H1 (cell line): ENCODE results near the gene BTBD1. TPM values are rescaled to one million over a fixed set of nuclear protein-coding genes. Genes with fewer than 3 reads are reported as not detected.

Source experiments
- CTCF ChIA-PET: fragments of 300-600 bp; sonication (Branson Sonifier 250); formaldehyde crosslinking; loops from one replicate; lab custom pipeline; 2021; ENCODE audit not compliant: partially characterized antibody; lab: Charles Lee
- POLR2A ChIA-PET: fragments of 300-600 bp; sonication (Branson Sonifier 250); formaldehyde crosslinking; loops from one replicate; lab custom pipeline; 2021; ENCODE audit warnings: inconsistent platforms; ENCODE audit not compliant: partially characterized antibody; lab: Charles Lee
- DNase-seq, 2 experiments: peaks; one replicate each; pipeline versions ENCODE4 v3.0.0 to v3.0.0-alpha.2; 2010 to 2022; ENCODE audit warnings: low spot score in 2 of 2, low read depth in 1 of 2, mixed read lengths in 1 of 2
- FAIRE-seq: peaks from 2 replicates; lab custom pipeline; 2011; peaks lifted over from hg19 to GRCh38; lab: Jason Lieb, UNC
- H2AFZ ChIP-seq: 2 replicates; pipeline ENCODE4 v1.8.1; 2012; ENCODE audit warnings: low read length, inconsistent platforms
- H2AK5ac ChIP-seq: 2 replicates; pipeline ENCODE4 v1.6.1; 2013; ENCODE audit warnings: low read depth, low read length
- H2BK120ac ChIP-seq: replicated peaks from 2 replicates; pipeline ENCODE3; 2013; ENCODE audit warnings: low read depth, low read length, inconsistent platforms
- H2BK12ac ChIP-seq: 2 replicates; pipeline ENCODE4 v1.6.1; 2013; ENCODE audit warnings: low read depth, low read length
- H2BK15ac ChIP-seq: 2 replicates; pipeline ENCODE4 v1.6.1; 2013; ENCODE audit warnings: low read length
- H2BK20ac ChIP-seq: 2 replicates; pipeline ENCODE4 v1.6.1; 2013; ENCODE audit warnings: low read length
- H2BK5ac ChIP-seq: 2 replicates; pipeline ENCODE4 v1.6.1; 2013; ENCODE audit warnings: low read depth, low read length
- H3K14ac ChIP-seq: 2 replicates; pipeline ENCODE4 v1.6.1; 2013; ENCODE audit warnings: inconsistent platforms; ENCODE audit not compliant: insufficient read length
- H3K18ac ChIP-seq: 2 replicates; pipeline ENCODE4 v1.6.1; 2013; ENCODE audit warnings: low read length; ENCODE audit errors: extremely low read depth
- H3K23ac ChIP-seq: 2 replicates; pipeline ENCODE4 v1.6.1; 2013; ENCODE audit warnings: inconsistent platforms; ENCODE audit not compliant: insufficient read length
- H3K23me2 ChIP-seq: 2 replicates; pipeline ENCODE4 v1.6.1; 2013; ENCODE audit warnings: low read depth, low read length
- H3K27ac ChIP-seq: 2 replicates; pipeline ENCODE4 v1.6.1; 2011; ENCODE audit warnings: low read depth, low read length, inconsistent platforms
- H3K27me3 ChIP-seq, 4 experiments: replicated peaks in 1 of 4; 1 replicate in 1 of 4; 2 replicates in 3 of 4; pipeline versions ENCODE4 v1.6.1 to v1.8.1; 2011 to 2013; ENCODE audit warnings: low read length in 3 of 4, mild to moderate bottlenecking in 3 of 4, inconsistent platforms in 2 of 4, mixed read lengths in 2 of 4, moderate library complexity in 1 of 4; ENCODE audit not compliant: control insufficient read depth in 3 of 4, insufficient read depth in 3 of 4; ENCODE audit errors: extremely low read depth in 1 of 4
- H3K36me3 ChIP-seq, 4 experiments: 2 replicates each; pipeline versions ENCODE4 v1.6.1 to v1.8.1; 2011 to 2013; ENCODE audit warnings: mild to moderate bottlenecking in 4 of 4, low read length in 3 of 4, moderate library complexity in 2 of 4, control low read depth in 1 of 4, inconsistent platforms in 1 of 4; ENCODE audit not compliant: insufficient read depth in 4 of 4, control insufficient read depth in 2 of 4
- H3K4ac ChIP-seq: replicated peaks from 2 replicates; pipeline ENCODE3; 2013; ENCODE audit warnings: low read length, low read depth, mixed read lengths, inconsistent platforms; ENCODE audit not compliant: insufficient read length
- H3K4me1 ChIP-seq, 4 experiments: replicated peaks in 1 of 4; 1 replicate in 1 of 4; 2 replicates in 3 of 4; pipeline versions ENCODE4 v1.6.1 to v1.8.1; 2011 to 2013; ENCODE audit warnings: low read length in 3 of 4, inconsistent platforms in 2 of 4, mixed read lengths in 1 of 4; ENCODE audit not compliant: insufficient read depth in 4 of 4, control insufficient read depth in 3 of 4
- H3K4me2 ChIP-seq, 2 experiments: 2 replicates each; pipeline versions ENCODE4 v1.6.1 to v1.8.1; 2011 to 2013; ENCODE audit warnings: low read depth in 2 of 2, low read length in 2 of 2, control low read depth in 1 of 2, inconsistent platforms in 1 of 2, mild to moderate bottlenecking in 1 of 2; ENCODE audit not compliant: insufficient read depth in 1 of 2
- H3K4me3 ChIP-seq, 4 experiments: fragments of 200-600, 300-600 bp in 1 of 4; sonication (generic), shearing (Covaris generic), sonication (Bioruptor Twin) in 1 of 4; 2 replicates each; pipeline versions ENCODE4 v1.5.1 to v1.8.1; 2011 to 2016; ENCODE audit warnings: low read length in 4 of 4, low read depth in 3 of 4, control low read depth in 2 of 4, inconsistent platforms in 2 of 4, mild to moderate bottlenecking in 2 of 4, mixed read lengths in 1 of 4, moderate library complexity in 1 of 4; ENCODE audit not compliant: insufficient read depth in 2 of 4; ENCODE audit errors: extremely low read depth in 1 of 4
- H3K56ac ChIP-seq: replicated peaks from 2 replicates; pipeline ENCODE3; 2013; ENCODE audit warnings: low read depth, mild to moderate bottlenecking, mixed read lengths, low read length, inconsistent platforms; ENCODE audit not compliant: insufficient read length
- H3K79me1 ChIP-seq: 2 replicates; pipeline ENCODE4 v1.6.1; 2013; ENCODE audit warnings: low read depth, low read length, control low read depth
- H3K79me2 ChIP-seq, 2 experiments: 2 replicates each; pipeline versions ENCODE4 v1.6.1 to v1.8.1; 2012 to 2013; ENCODE audit warnings: low read length in 2 of 2, mild to moderate bottlenecking in 2 of 2, inconsistent platforms in 1 of 2; ENCODE audit not compliant: insufficient read depth in 2 of 2, control insufficient read depth in 1 of 2
- H3K9ac ChIP-seq, 4 experiments: replicated peaks in 1 of 4; 1 replicate in 1 of 4; 2 replicates in 3 of 4; pipeline versions ENCODE4 v1.6.1 to v1.8.1; 2011 to 2013; ENCODE audit warnings: low read depth in 3 of 4, low read length in 3 of 4, control low read depth in 2 of 4, mild to moderate bottlenecking in 2 of 4, moderate library complexity in 2 of 4, inconsistent platforms in 1 of 4; ENCODE audit errors: extremely low read depth in 1 of 4
- H3K9me3 ChIP-seq, 2 experiments: 2 replicates each; pipeline versions ENCODE4 v1.6.1 to v1.8.1; 2012 to 2013; ENCODE audit warnings: mild to moderate bottlenecking in 2 of 2, moderate library complexity in 2 of 2, control low read depth in 1 of 2, inconsistent platforms in 1 of 2, low read depth in 1 of 2, low read length in 1 of 2, mixed read lengths in 1 of 2; ENCODE audit not compliant: insufficient read depth in 2 of 2
- H4K20me1 ChIP-seq, 2 experiments: replicated peaks in 1 of 2; 2 replicates each; pipeline versions ENCODE3 to v1.8.1; 2011 to 2013; ENCODE audit warnings: inconsistent platforms in 2 of 2, low read length in 2 of 2, mild to moderate bottlenecking in 1 of 2; ENCODE audit not compliant: insufficient read depth in 2 of 2, control insufficient read depth in 1 of 2
- H4K5ac ChIP-seq: 2 replicates; pipeline ENCODE4 v1.6.1; 2013; ENCODE audit warnings: low read length, low read depth, mixed read lengths, inconsistent platforms; ENCODE audit not compliant: insufficient read length
- H4K8ac ChIP-seq: 2 replicates; pipeline ENCODE4 v1.8.0; 2013; ENCODE audit warnings: mild to moderate bottlenecking, moderate library complexity, low read length, inconsistent platforms; ENCODE audit not compliant: insufficient read depth; ENCODE audit errors: extremely low read depth
- H4K91ac ChIP-seq: replicated peaks from 2 replicates; pipeline ENCODE3; 2013; ENCODE audit warnings: low read length, mixed read lengths, inconsistent platforms; ENCODE audit not compliant: insufficient read length
- ASH2L ChIP-seq: fragments of 200-600, 300-600 bp; sonication (generic); IDR thresholded peaks from one replicate; pipeline ENCODE4 v1.7.1; 2017; ENCODE audit warnings: low read length
- CBX8 ChIP-seq: fragments of 300-800, 300-1000 bp; sonication (generic); IDR thresholded peaks from 2 replicates; pipeline ENCODE4 v1.7.1; 2016; ENCODE audit warnings: low read depth, low read length, borderline replicate concordance
- E2F6 ChIP-seq: IDR thresholded peaks from 2 replicates; pipeline ENCODE4 v1.6.1; 2012; ENCODE audit warnings: inconsistent platforms
- EGR1 ChIP-seq: IDR thresholded peaks from 2 replicates; pipeline ENCODE4 v1.6.1; 2011; ENCODE audit warnings: low read depth, low read length, borderline replicate concordance
- GABPA ChIP-seq: IDR thresholded peaks from 2 replicates; pipeline ENCODE4 v1.6.1; 2011; ENCODE audit warnings: mild to moderate bottlenecking, low read length, moderate library complexity, borderline replicate concordance; ENCODE audit not compliant: insufficient read depth
- RAD21 ChIP-seq, 2 experiments: IDR thresholded peaks in 1 of 2; conservative IDR thresholded peaks in 1 of 2; 2 replicates each; pipeline ENCODE4 v1.6.1; 2011; ENCODE audit warnings: low read depth in 2 of 2, low read length in 2 of 2, improper control_type of control experiment in 1 of 2, inconsistent platforms in 1 of 2, mild to moderate bottlenecking in 1 of 2, moderate library complexity in 1 of 2
- RBBP5 ChIP-seq: IDR thresholded peaks from 2 replicates; pipeline ENCODE4 v1.7.1; 2012; ENCODE audit warnings: low read depth, mild to moderate bottlenecking, inconsistent platforms, low read length, moderate library complexity, borderline replicate concordance
- RNF2 ChIP-seq: fragments of 200-900, 300-1000 bp; sonication (generic); IDR thresholded peaks from 2 replicates; pipeline ENCODE4 v1.7.1; 2016; ENCODE audit warnings: borderline replicate concordance, low read depth, mild to moderate bottlenecking, antibody characterized with exemption, low read length; ENCODE audit not compliant: poor library complexity, severe bottlenecking; ENCODE audit errors: missing control alignments
- RXRA ChIP-seq: IDR thresholded peaks from 2 replicates; pipeline ENCODE4 v1.6.1; 2011; ENCODE audit warnings: low read depth, mild to moderate bottlenecking, low read length, moderate library complexity; ENCODE audit not compliant: insufficient read depth
- SIN3A ChIP-seq, 2 experiments: IDR thresholded peaks in 1 of 2; conservative IDR thresholded peaks in 1 of 2; 2 replicates each; pipeline ENCODE4 v1.6.1; 2011 to 2012; ENCODE audit warnings: low read length in 2 of 2, improper control_type of control experiment in 1 of 2, low read depth in 1 of 2, mild to moderate bottlenecking in 1 of 2
- WGBS, 2 experiments: shearing (Covaris generic) in 1 of 2; methylation state at CpG; one replicate each; pipeline versions ENCODE4 v1.1.6 to v1.1.7; 2013 to 2015; ENCODE audit warnings: low lambda C conversion rate in 2 of 2, mixed read lengths in 2 of 2, inconsistent platforms in 1 of 2, low coverage in 1 of 2, missing lambda C conversion rate in 1 of 2; ENCODE audit not compliant: insufficient replicate concordance in 2 of 2, insufficient coverage in 1 of 2, insufficient read length in 1 of 2; ENCODE audit errors: extremely low coverage in 1 of 2, missing lambda C conversion rate in 1 of 2; 5-methylcytosine and 5-hydroxymethylcytosine counted together
- polyA plus RNA-seq, 7 experiments: library from polyadenylated mRNA; depleted of rRNA in 3 of 7; stranded (reverse) in 5 of 7; unstranded in 2 of 7; fragments of >200 nt in 5 of 7; fragments of 200-250 nt in 2 of 7; gene quantifications; 1 replicate in 5 of 7; 2 replicates in 1 of 7; 4 replicates in 1 of 7; pipeline versions ENCODE4 v1.2.1 to v1.2.3, GENCODE V29; 2011 to 2013; ENCODE audit warnings: missing spikeins in 2 of 7, mixed read lengths in 2 of 7
- total RNA-seq: library from RNA; stranded (reverse); fragmentation: NEBNext Ultra II Directional; extraction: Animal tissue kit (Norgen Biotek cat#: 25700); gene quantifications from 2 replicates; pipeline ENCODE4 v1.2.1, GENCODE V29; 2021

BTBD1 gene
- total and polyA plus RNA-seq, 2 of the 8 experiments (the other 6 are each of a cell fraction or from before 2014, with no cell fraction given) = 18.6 to 39.5 TPM

DNA sequence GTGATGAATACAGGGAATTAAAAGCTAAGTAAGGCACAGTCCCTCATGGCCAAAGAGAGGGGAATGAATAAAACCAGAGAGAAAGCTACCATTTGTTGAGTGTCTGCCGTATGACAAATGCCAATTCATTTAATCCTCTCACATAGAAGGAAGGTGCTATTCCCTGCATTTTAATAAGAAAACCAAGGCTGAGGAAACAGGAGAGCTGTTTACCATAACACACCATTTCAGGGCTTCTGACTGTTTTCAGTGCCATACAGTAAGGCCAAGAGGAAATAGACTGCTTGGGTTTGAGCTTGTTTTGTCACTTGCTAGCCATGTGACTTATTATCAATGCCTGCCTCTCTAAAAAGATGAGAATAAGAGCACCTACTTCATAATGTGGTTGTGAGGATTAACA is 10.1 kb downstream of the BTBD1 start:
- Histone ChIP-seq H2BK120ac (no peak overlapping the region), H3K27ac (0 out of 2 replicates have a peak overlapping the region, but pooled peaks have one; percentile 30), H3K79me2 (peaks cover 3 to 50% of the 10 kb centered on the region in 2 experiments), H2BK5ac (0 out of 2 replicates have a peak overlapping the region, but pooled peaks have one; percentile 28), H3K4me1 (peaks cover 0 to 6% (median 3%) of the 10 kb centered on the region in 4 experiments; a peak in 2 of 7 replicates), H4K8ac (no peak overlapping the region), H2BK20ac (no peak overlapping the region), H3K23ac (no peak overlapping the region), H3K4me3 (no peak overlapping the region; a peak in 1 of 8 replicates), H3K36me3 (peaks cover 2 to 24% (median 13%) of the 10 kb centered on the region in 4 experiments; a peak in 5 of 8 replicates), H2AFZ (no peak overlapping the region), H2BK12ac (no peak overlapping the region), H4K5ac (no peak overlapping the region), H3K18ac (no peak overlapping the region), H3K9me3 (no peaks in the 10 kb centered on the region), H3K23me2 (no peaks in the 10 kb centered on the region), H3K4ac (no peak overlapping the region), H2AK5ac (no peak overlapping the region), H3K79me1 (peaks cover 2% of the 10 kb centered on the region; the same call in 1 of the 2 replicates), H4K20me1 (peaks cover 4 to 5% of the 10 kb centered on the region in 2 experiments), H2BK15ac (no peak overlapping the region), H3K27me3 (no peaks in the 10 kb centered on the region), H3K14ac (no peak overlapping the region), H4K91ac (no peak overlapping the region), H3K56ac (no peak overlapping the region), H3K4me2 (peak overlapping the region; percentile 33 to 37; a peak in 3 of 4 replicates), H3K9ac (no peak overlapping the region)
- ChIA-PET CTCF (interaction anchor here (0.9 to 1.3 kb wide), 6 partner anchors 12 to 154 kb away, joined by 3 to 4 read pairs (median 3); partner anchors contain the start of gene C15orf40), POLR2A (interaction anchor here (0.7 to 3.3 kb wide), 4 partner anchors 11 to 73 kb away, joined by 3 to 22 read pairs (median 3); partner anchors contain the start of gene BTBD1)
- DNase-seq (no peak), FAIRE-seq (no peak)
- 56% methylated on average over 1 of the region's 1 CpG; no CpG with 5 or more reads in 1 of the 2 experiments for WGBS, 2 experiments
- no peak for TF ChIP-seq RNF2
- TF ChIP-seq RAD21 (IDR thresholded peaks at IDR 0.05 in 1 of 2, conservative IDR thresholded peaks at IDR 0.05 in 1 of 2; ENCODE audit: low read depth in 2 of 2, low read length in 2 of 2) = no peak
- TF ChIP-seq EGR1 = no peak
- no peak for TF ChIP-seq SIN3A (conservative IDR thresholded peaks at IDR 0.05 in 1 of 2, IDR thresholded peaks at IDR 0.05 in 1 of 2; ENCODE audit: low read depth in 1 of 2, low read length in 2 of 2)
- TF ChIP-seq RXRA = no peak
- TF ChIP-seq GABPA = no peak
- TF ChIP-seq E2F6 = no peak
- no peak for TF ChIP-seq ASH2L
- TF ChIP-seq CBX8 = no peak
- TF ChIP-seq RBBP5 = no peak
